Endothelial cell of umbilical vein (primary cell): ENCODE results near the gene SERPINB6.

Source experiments
- CTCF ChIP-seq, 2 donors: IDR thresholded peaks; 1 replicate in 1 of 2; 2 replicates in 1 of 2; pipeline ENCODE4 v1.5.1; 2011; ENCODE audit warnings: low read length in 2 of 2, mild to moderate bottlenecking in 2 of 2, moderate library complexity in 2 of 2, control low read depth in 1 of 2, inconsistent platforms in 1 of 2, low read depth in 1 of 2; ENCODE audit not compliant: insufficient read depth in 1 of 2; ENCODE audit errors: extremely low read depth in 1 of 2
- EZH2 ChIP-seq: IDR thresholded peaks from 2 replicates; pipeline ENCODE4 v1.6.1; 2012; ENCODE audit warnings: borderline replicate concordance, low read depth, mild to moderate bottlenecking, moderate library complexity, low read length, inconsistent platforms; ENCODE audit not compliant: severe bottlenecking
- FOS ChIP-seq: IDR thresholded peaks from 2 replicates; pipeline ENCODE4 v1.6.1; 2011; ENCODE audit warnings: mild to moderate bottlenecking, low read length, moderate library complexity, borderline replicate concordance; ENCODE audit not compliant: insufficient read depth
- MAX ChIP-seq: IDR thresholded peaks from 2 replicates; pipeline ENCODE4 v1.6.1; 2011; ENCODE audit not compliant: insufficient read depth, insufficient read length
- POLR2A ChIP-seq: IDR thresholded peaks from 2 replicates; pipeline ENCODE4 v1.6.1; 2012; ENCODE audit warnings: low read depth, mild to moderate bottlenecking, control low read depth, low read length
- POLR2AphosphoS5 ChIP-seq: IDR thresholded peaks from 2 replicates; pipeline ENCODE4 v1.6.1; 2012; ENCODE audit warnings: low read depth, mild to moderate bottlenecking, control low read depth, low read length, moderate library complexity; ENCODE audit not compliant: insufficient read depth

GRCh38 chr6:2940851-2941250 is 30.5 kb downstream of the SERPINB6 start:
- TF ChIP-seq CTCF (IDR thresholded peaks at IDR 0.05; ENCODE audit: extremely low read depth in 1 of 2, insufficient read depth in 1 of 2, low read depth in 1 of 2, low read length in 2 of 2) (no peak), POLR2A (no peak), EZH2 (no peak), POLR2AphosphoS5 (no peak), FOS (no peak), MAX (no peak)
